GM23338 (cell line): Measurements from ENCODE around the gene ADTRP. TPM values are rescaled to one million over a fixed set of nuclear protein-coding genes. Genes with fewer than 3 reads are reported as not detected.

Source experiments
- ATAC-seq: fragments of 200-7000 bp; cut with Tn5 transposase; 3 replicates; pipeline ENCODE4 v1.9.1; 2020
- DNase-seq: peaks from one replicate; pipeline ENCODE4 v3.0.0-alpha.2; 2015; ENCODE audit warnings: low spot score
- H2AFZ ChIP-seq: fragments of 200-600 bp; sonication (generic); 2 replicates; pipeline ENCODE4 v1.8.0; 2016; ENCODE audit warnings: antibody characterized with exemption, mild to moderate bottlenecking, moderate library complexity
- H3F3A ChIP-seq: fragments of 200-600 bp; sonication (generic); replicated peaks from 2 replicates; pipeline ENCODE4 v1.8.0; 2017; ENCODE audit warnings: antibody characterized with exemption, mixed run types, low read depth
- H3K27ac ChIP-seq: fragments of 200-600 bp; sonication (generic); 2 replicates; pipeline ENCODE4 v1.6.1; 2016; ENCODE audit warnings: low read depth
- H3K27me3 ChIP-seq: fragments of 200-600 bp; sonication (generic); 2 replicates; pipeline ENCODE4 v1.8.0; 2016; ENCODE audit warnings: mild to moderate bottlenecking, mixed run types, moderate library complexity; ENCODE audit not compliant: insufficient read depth
- H3K36me3 ChIP-seq: fragments of 200-600 bp; sonication (generic); 2 replicates; pipeline ENCODE4 v1.8.0; 2016; ENCODE audit warnings: mild to moderate bottlenecking; ENCODE audit not compliant: insufficient read depth
- H3K4me1 ChIP-seq: fragments of 200-600 bp; sonication (generic); 2 replicates; pipeline ENCODE4 v1.8.0; 2016; ENCODE audit warnings: mild to moderate bottlenecking, moderate library complexity; ENCODE audit not compliant: insufficient read depth
- H3K4me2 ChIP-seq: fragments of 200-600 bp; sonication (generic); 2 replicates; pipeline ENCODE4 v1.7.1; 2017; ENCODE audit warnings: mixed run types
- H3K4me3 ChIP-seq: fragments of 200-600 bp; sonication (generic); 2 replicates; pipeline ENCODE4 v1.6.1; 2016; ENCODE audit warnings: mixed run types
- H3K79me2 ChIP-seq: fragments of 200-600 bp; sonication (generic); replicated peaks from 2 replicates; pipeline ENCODE4 v1.8.0; 2017; ENCODE audit warnings: mild to moderate bottlenecking; ENCODE audit not compliant: insufficient read depth
- H3K9me2 ChIP-seq: fragments of 200-600 bp; sonication (generic); 2 replicates; pipeline ENCODE4 v1.8.0; 2017; ENCODE audit not compliant: insufficient read depth
- H4K20me1 ChIP-seq: fragments of 200-600 bp; sonication (generic); replicated peaks from 2 replicates; pipeline ENCODE4 v1.8.0; 2017; ENCODE audit warnings: mild to moderate bottlenecking; ENCODE audit not compliant: insufficient read depth
- H3K27ac Mint-ChIP-seq: 2 replicates; pipeline ENCODE4 v1.8.0; 2020; ENCODE audit warnings: inconsistent platforms, mild to moderate bottlenecking, moderate library complexity, mixed read lengths
- H3K27me3 Mint-ChIP-seq: 3 replicates; pipeline ENCODE4 v1.8.0; 2022; ENCODE audit warnings: low read depth, mild to moderate bottlenecking, moderate library complexity, mixed read lengths, inconsistent platforms; ENCODE audit not compliant: insufficient read depth, poor library complexity
- H3K36me3 Mint-ChIP-seq: 3 replicates; pipeline ENCODE4 v1.8.0; 2021; ENCODE audit warnings: low read depth, mild to moderate bottlenecking, inconsistent platforms, moderate library complexity, mixed read lengths
- H3K4me1 Mint-ChIP-seq: 3 replicates; pipeline ENCODE4 v1.8.0; 2020; ENCODE audit warnings: mild to moderate bottlenecking, inconsistent platforms, mixed read lengths
- H3K4me3 Mint-ChIP-seq: 3 replicates; pipeline ENCODE4 v1.8.0; 2021; ENCODE audit warnings: moderate library complexity, mild to moderate bottlenecking, inconsistent platforms, mixed read lengths
- H3K9me3 Mint-ChIP-seq: 3 replicates; pipeline ENCODE4 v1.8.0; 2020; ENCODE audit warnings: moderate library complexity, mild to moderate bottlenecking, inconsistent platforms, mixed read lengths
- CREB1 ChIP-seq: fragments of 250-450 bp; sonication (Bioruptor Pico); IDR thresholded peaks from 2 replicates; pipeline ENCODE4 v1.5.0; 2020; ENCODE audit warnings: low read depth, mild to moderate bottlenecking, moderate library complexity
- CTCF ChIP-seq, 2 experiments: fragments of 200-600 bp in 1 of 2; sonication (generic) in 1 of 2; conservative IDR thresholded peaks; 2 replicates each; pipeline versions ENCODE4 v1.5.1 to v1.6.1; 2016 to 2017; ENCODE audit warnings: antibody characterized with exemption in 2 of 2, low read depth in 2 of 2, mild to moderate bottlenecking in 2 of 2, moderate library complexity in 1 of 2
- EZH2 ChIP-seq: fragments of 200-600 bp; sonication (generic); IDR thresholded peaks from one replicate; pipeline ENCODE4 v1.8.0; 2017; ENCODE audit warnings: antibody characterized with exemption, mild to moderate bottlenecking, low read depth; ENCODE audit not compliant: unreplicated experiment
- EZH2phosphoT487 ChIP-seq: fragments of 200-600 bp; sonication (generic); IDR thresholded peaks from one replicate; pipeline ENCODE4 v1.8.1; 2018; ENCODE audit warnings: antibody characterized with exemption; ENCODE audit not compliant: unreplicated experiment
- JUNB ChIP-seq: IDR thresholded peaks from one replicate; pipeline ENCODE4 v1.6.1; 2016; ENCODE audit warnings: antibody characterized with exemption; ENCODE audit not compliant: unreplicated experiment
- NANOG ChIP-seq: IDR thresholded peaks from 2 replicates; pipeline ENCODE4 v1.6.1; 2016; ENCODE audit warnings: antibody characterized with exemption, borderline replicate concordance
- POLR2AphosphoS5 ChIP-seq: IDR thresholded peaks from 2 replicates; pipeline ENCODE4 v1.6.1; 2016; ENCODE audit warnings: antibody characterized with exemption, low read depth
- REST ChIP-seq: IDR thresholded peaks from one replicate; pipeline ENCODE4 v1.6.1; 2018; ENCODE audit warnings: antibody characterized with exemption; ENCODE audit not compliant: unreplicated experiment
- STAT1 ChIP-seq: IDR thresholded peaks from one replicate; pipeline ENCODE4 v1.6.1; 2016; ENCODE audit warnings: antibody characterized with exemption; ENCODE audit not compliant: unreplicated experiment
- ZNF114 ChIP-seq: fragments of 250-450 bp; sonication (Bioruptor Pico); IDR thresholded peaks from 2 replicates; pipeline ENCODE4 v1.5.0; 2020; ENCODE audit warnings: mild to moderate bottlenecking, moderate library complexity
- ZNF331 ChIP-seq: fragments of 250-450 bp; sonication (Bioruptor Pico); IDR thresholded peaks from 2 replicates; pipeline ENCODE4 v1.5.0; 2020; ENCODE audit warnings: low read depth, mild to moderate bottlenecking, moderate library complexity
- ZNF462 ChIP-seq: fragments of 250-450 bp; sonication (Bioruptor Pico); IDR thresholded peaks from 2 replicates; pipeline ENCODE4 v1.5.0; 2020; ENCODE audit warnings: mild to moderate bottlenecking, moderate library complexity
- polyA plus RNA-seq: library from polyadenylated mRNA; unstranded; fragments of >200 nt; fragmentation: Nextera tagmentation; extraction: Ambion mirVana; gene quantifications from 2 replicates; pipeline ENCODE4 v1.2.1, GENCODE V29; 2016
- total RNA-seq: library from RNA; depleted of rRNA; stranded (reverse); fragments of >200 nt; shearing (Covaris generic); gene quantifications from 2 replicates; pipeline ENCODE4 v1.2.3, GENCODE V29; 2014
- TF ChIP-seq, protein P1 (sequence below): IDR thresholded peaks from 2 replicates; pipeline ENCODE4 v1.6.1; 2016; ENCODE audit warnings: antibody characterized with exemption

The ADTRP gene
- total and polyA plus RNA-seq, 2 experiments from 2014 or later, result not detected

DNA sequence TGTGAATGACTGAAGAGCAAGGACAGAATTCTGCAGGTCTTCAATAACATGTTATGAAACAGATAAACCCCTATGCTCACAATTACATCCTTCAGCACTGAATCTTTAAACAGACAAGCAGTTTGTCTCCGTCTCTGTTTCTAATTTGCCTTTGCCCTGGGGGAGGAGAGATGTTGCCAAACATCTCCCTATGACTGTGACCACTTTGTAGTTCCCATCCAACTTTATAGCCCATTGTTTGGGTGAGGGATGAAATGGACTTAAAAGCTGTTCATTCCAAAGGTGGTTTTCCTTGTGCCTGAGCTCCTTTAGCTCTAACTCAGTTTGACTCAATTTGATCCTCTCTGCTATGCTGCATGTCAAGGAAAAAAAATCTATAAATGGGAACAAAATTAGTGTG is 19.5 kb upstream of the ADTRP start:
- no peak for TF ChIP-seq NANOG
- TF ChIP-seq POLR2AphosphoS5, result no peak
- TF ChIP-seq STAT1, result no peak
- no peak for TF ChIP-seq CTCF (conservative IDR thresholded peaks at IDR 0.05; ENCODE audit: low read depth in 2 of 2)
- no peak for TF ChIP-seq JUNB
- TF ChIP-seq EZH2phosphoT487, result no peak
- TF ChIP-seq ZNF462 (CRISPR knock-in tag), result no peak
- TF ChIP-seq CREB1 (CRISPR knock-in tag), result no peak
- TF ChIP-seq, protein P1, sequence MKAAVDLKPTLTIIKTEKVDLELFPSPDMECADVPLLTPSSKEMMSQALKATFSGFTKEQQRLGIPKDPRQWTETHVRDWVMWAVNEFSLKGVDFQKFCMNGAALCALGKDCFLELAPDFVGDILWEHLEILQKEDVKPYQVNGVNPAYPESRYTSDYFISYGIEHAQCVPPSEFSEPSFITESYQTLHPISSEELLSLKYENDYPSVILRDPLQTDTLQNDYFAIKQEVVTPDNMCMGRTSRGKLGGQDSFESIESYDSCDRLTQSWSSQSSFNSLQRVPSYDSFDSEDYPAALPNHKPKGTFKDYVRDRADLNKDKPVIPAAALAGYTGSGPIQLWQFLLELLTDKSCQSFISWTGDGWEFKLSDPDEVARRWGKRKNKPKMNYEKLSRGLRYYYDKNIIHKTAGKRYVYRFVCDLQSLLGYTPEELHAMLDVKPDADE, result no peak
- no peak for TF ChIP-seq REST
- TF ChIP-seq ZNF114 (CRISPR knock-in tag), result no peak
- TF ChIP-seq ZNF331 (CRISPR knock-in tag), result no peak
- no peak for TF ChIP-seq EZH2
- no peaks in the 10 kb centered on the region for H3K27me3 ChIP-seq
- H3F3A ChIP-seq, result no peaks in the 10 kb centered on the region
- peaks cover 2% of the 10 kb centered on the region; the same call in 1 of the 3 replicates for H3K9me3 Mint-ChIP-seq
- no peak overlapping the region for H3K27ac Mint-ChIP-seq
- no peaks in the 10 kb centered on the region for H4K20me1 ChIP-seq
- no peak overlapping the region for H3K27ac ChIP-seq
- H3K27me3 Mint-ChIP-seq, result peaks cover 2% of the 10 kb centered on the region
- H3K4me3 ChIP-seq, result no peak overlapping the region
- H3K79me2 ChIP-seq, result no peaks in the 10 kb centered on the region
- no peaks in the 10 kb centered on the region for H3K36me3 ChIP-seq
- no peak overlapping the region for H3K4me2 ChIP-seq
- DNase-seq (no peak), ATAC-seq (no peak)
- H3K36me3 Mint-ChIP-seq, result peaks cover 2% of the 10 kb centered on the region; the same call in 1 of the 3 replicates
- peaks cover 6% of the 10 kb centered on the region for H3K4me1 Mint-ChIP-seq
- peak overlapping the region; percentile 57 for H2AFZ ChIP-seq
- H3K9me2 ChIP-seq, result no peaks in the 10 kb centered on the region
- peaks cover 8% of the 10 kb centered on the region for H3K4me1 ChIP-seq
- no peak overlapping the region for H3K4me3 Mint-ChIP-seq
